Left ventricle myocardium superior (tissue), 1 donor: ENCODE measurements around the gene C1orf167. TPM values are rescaled to one million over a fixed set of nuclear protein-coding genes. Genes with fewer than 3 reads are reported as not detected.

ENCODE experiments used
- ATAC-seq: fragments of 200-7000 bp; cut with Tn5 transposase; one replicate; pipeline ENCODE4 v1.9.1; 2020; ENCODE audit warnings: mild to moderate bottlenecking, moderate library complexity
- DNase-seq: peaks from one replicate; pipeline ENCODE4 v3.0.0-alpha.2; 2020
- intact Hi-C: fragments of 100-400 bp; cut with micrococcal nuclease; formaldehyde crosslinking; loops from one replicate; pipeline ENCODE4 v1.11.0; 2022
- total RNA-seq: library from RNA; stranded (reverse); fragmentation: NEBNext Ultra II Directional; extraction: Animal tissue kit (Norgen Biotek cat#: 25700); gene quantifications from one replicate; pipeline ENCODE4 v1.2.1, GENCODE V29; 2021
- donor health status: DM: no; HTN: yes; CAD: no; lungs with severe emphysema.

C1orf167 gene
- total RNA-seq, 1 donor from 2014 or later: 2.1 TPM

GRCh38 chr1:11805422-11806306, 43.7 kb downstream of the C1orf167 start, which contains the start of the genes CLCN6 and MTHFR:
TSS of gene CLCN6 (plus strand) at chr1:11806191. CDS start at chr1:11806263, 72 bp downstream.
TSS of gene MTHFR (minus strand) at chr1:11805964. CDS start at chr1:11803116, 2,848 bp downstream.
- intact Hi-C loops: no loop called here
- ATAC-seq (peak; percentile 83), DNase-seq (peak; percentile 100)

DNA sequence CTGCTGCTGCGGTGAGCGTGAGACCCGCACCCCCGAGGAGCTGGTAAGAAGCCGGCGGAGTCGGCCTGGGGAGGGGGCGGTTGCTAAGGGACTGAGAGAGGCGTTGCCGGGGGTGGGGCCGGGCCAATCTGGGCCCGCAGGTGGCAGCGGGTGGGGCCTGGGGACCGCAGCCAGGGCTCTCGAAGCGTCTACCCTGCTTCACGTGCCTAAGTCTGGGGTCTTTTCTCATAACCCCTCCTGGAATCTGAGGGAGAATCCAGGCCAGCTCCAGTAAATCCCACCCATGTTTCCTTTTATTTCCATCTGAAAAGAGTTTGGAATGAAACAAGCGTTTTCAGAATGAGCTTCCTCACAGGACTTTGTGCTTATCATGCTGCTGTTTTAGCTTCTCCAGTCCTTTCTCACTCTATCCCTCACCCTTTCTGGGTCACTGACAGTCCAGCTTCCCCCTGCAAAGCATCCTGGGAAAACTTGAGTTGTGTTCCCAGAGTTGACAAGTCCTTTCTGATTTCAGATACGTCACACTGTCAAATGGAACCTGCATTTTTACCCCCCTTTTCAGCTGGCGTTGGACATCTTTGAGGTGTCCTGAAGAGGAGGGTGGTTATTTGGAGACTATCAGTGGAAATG, 44.4 kb downstream of the C1orf167 start:
- intact Hi-C loops: no loop called here
- DNase-seq: no peak
- ATAC-seq: peak; percentile 43

DNA sequence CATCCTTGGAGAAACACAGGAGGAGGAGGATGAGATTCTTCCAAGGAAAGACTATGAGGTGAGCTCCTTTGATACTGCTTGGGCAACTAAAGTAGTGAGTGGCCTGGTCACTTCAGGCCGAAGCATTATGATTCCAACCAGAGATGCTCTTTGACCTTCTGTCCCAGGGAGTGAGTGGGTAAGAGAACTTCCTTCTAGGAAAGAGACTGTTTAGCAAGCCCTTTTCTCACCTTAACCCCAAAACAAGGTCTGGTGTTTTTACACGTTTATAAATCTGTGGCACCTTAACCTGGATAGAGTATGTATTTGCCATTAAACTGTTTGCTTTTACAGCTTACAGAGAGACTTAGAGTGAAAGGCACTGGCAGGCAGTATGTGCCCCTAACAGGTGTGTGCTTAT, 45.1 kb downstream of the C1orf167 start:
- DNase-seq (no peak), ATAC-seq (no peak)
- intact Hi-C loops: no loop called here

- no peak for DNase-seq
- intact Hi-C loops: no loop called here
- ATAC-seq: no peak
These were observed 51.0 kb downstream of the C1orf167 start for GRCh38 chr1:11813021-11813420.

GRCh38 chr1:11817192-11817591, 55.2 kb downstream of the C1orf167 start:
- DNase-seq (no peak), ATAC-seq (no peak)
- intact Hi-C loops: no loop called here

GRCh38 chr1:11822091-11822490, 60.1 kb downstream of the C1orf167 start:
- intact Hi-C loops: no loop called here
- DNase-seq (no peak), ATAC-seq (no peak)

GRCh38 chr1:11823366-11824137, 61.6 kb downstream of the C1orf167 start:
- ATAC-seq (no peak), DNase-seq (no peak)
- intact Hi-C loops: no loop called here

GRCh38 chr1:11825131-11825530, 63.1 kb downstream of the C1orf167 start:
- intact Hi-C loops: no loop called here
- ATAC-seq (no peak), DNase-seq (no peak)

GRCh38 chr1:11826946-11827345, 65.0 kb downstream of the C1orf167 start:
- DNase-seq (no peak), ATAC-seq (no peak)
- intact Hi-C loops: no loop called here

- DNase-seq (no peak), ATAC-seq (no peak)
- intact Hi-C loops: no loop called here
These were observed 66.5 kb downstream of the C1orf167 start for GRCh38 chr1:11828511-11828910.

GRCh38 chr1:11831945-11832725, 70.1 kb downstream of the C1orf167 start:
- intact Hi-C loops: no loop called here
- ATAC-seq: no peak
- no peak for DNase-seq

GRCh38 chr1:11833497-11833896, 71.5 kb downstream of the C1orf167 start:
- intact Hi-C loops: no loop called here

GRCh38 chr1:11833900-11834299, 71.9 kb downstream of the C1orf167 start:
- ATAC-seq: no peak
- no peak for DNase-seq
- intact Hi-C loops: no loop called here

More at GRCh38 chr1:11833497-11833896, 71.5 kb downstream of the C1orf167 start:
- ATAC-seq: no peak
- no peak for DNase-seq

- ATAC-seq (no peak), DNase-seq (no peak)
- intact Hi-C loops: no loop called here
These were observed 73.6 kb downstream of the C1orf167 start for GRCh38 chr1:11835441-11836225.

DNA sequence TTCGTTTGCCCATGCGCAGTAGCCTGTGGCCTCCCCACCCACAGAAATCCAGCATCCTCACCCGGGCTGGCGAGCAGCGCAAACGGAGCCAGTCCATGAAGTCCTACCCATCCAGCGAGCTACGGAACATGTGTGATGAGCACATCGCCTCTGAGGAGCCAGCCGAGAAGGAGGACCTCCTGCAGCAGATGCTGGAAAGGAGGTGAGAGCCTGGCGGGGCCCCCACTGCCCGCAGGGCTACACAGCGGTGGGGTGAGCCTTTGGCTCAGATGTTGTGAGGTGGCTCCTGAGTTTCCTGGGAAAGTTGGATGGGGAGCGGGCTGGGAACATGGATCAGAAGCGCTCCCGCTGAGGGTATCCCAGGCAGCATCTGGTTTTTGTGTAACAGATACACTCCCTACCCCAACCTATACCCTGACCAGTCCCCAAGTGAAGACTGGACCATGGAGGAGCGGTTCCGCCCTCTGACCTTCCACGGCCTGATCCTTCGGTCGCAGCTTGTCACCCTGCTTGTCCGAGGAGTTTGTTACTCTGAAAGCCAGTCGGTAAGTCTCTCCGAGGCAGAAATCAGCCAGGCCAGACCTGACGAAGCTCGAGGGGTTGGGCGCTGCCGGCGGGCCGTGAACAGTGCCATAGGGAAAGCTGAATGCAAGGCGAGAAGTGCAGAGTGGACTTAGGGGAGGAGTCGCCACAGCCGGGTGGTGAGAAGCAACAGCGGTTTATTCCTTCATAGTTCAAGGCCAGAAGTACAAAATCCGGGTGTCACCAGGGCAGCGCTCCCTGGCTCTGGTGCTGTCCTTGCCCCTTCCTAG, 75.2 kb downstream of the C1orf167 start:
- no peak for ATAC-seq
- intact Hi-C loops: no loop called here
- no peak for DNase-seq

DNA sequence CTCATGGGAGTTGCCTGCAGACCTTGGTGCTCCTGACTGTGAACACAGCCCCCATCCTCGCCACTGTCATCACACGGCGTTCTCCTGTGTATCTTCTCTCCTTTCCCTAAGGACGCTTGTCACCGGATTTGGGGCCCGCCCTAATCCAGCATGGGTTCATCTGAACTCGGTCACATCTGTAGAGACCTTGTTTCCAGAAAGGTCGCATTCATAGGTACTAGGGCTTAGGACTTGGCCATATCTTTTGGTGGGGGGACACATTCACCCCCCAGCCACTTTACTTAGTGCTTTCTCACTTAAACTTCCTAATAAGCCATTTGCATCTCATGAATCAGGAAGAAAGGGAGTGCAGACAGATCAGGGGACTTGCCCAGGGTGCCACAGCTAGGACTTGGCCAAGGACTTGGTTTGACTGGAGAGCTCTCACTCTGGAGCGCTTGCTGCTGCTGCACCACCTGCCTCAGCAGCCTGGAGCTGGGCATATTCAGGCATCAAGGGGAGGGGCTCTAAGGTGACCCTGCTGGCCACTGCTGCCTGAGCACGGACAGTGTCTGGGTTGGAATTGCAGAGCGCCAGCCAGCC, 75.9 kb downstream of the C1orf167 start:
- ATAC-seq: no peak
- intact Hi-C loops: loop anchor here (2.0 kb wide), 1 partner anchor 53 kb away; no protein-coding TSS in a partner anchor

More for the DNA sequence above, 75.9 kb downstream of the C1orf167 start:
- no peak for DNase-seq
